ENCODE measurements around the gene KCNQ1. TPM values are rescaled to one million over a fixed set of nuclear protein-coding genes. Genes with fewer than 3 reads are reported as not detected.

KCNQ1 gene
- polyA plus RNA-seq, 1 donor from 2014 or later, result not detected

GRCh38 chr11:2779981-2780849 is 335.4 kb downstream of the KCNQ1 start:
- H4K20me1 ChIP-seq (ENCODE audit: insufficient read depth), result no peaks in the 10 kb centered on the region
- no peak overlapping the region for H3K27ac ChIP-seq (ENCODE audit: low read length)
- H3K9me3 ChIP-seq (ENCODE audit: low read length), result no peaks in the 10 kb centered on the region
- TF ChIP-seq EZH2 (IDR thresholded peaks at IDR 0.05; ENCODE audit: borderline replicate concordance, insufficient read depth, low read length, poor library complexity, severe bottlenecking) (no peak), RAD21 (conservative IDR thresholded peaks at IDR 0.05) (no peak), TAF1 (IDR thresholded peaks at IDR 0.05; ENCODE audit: low read depth) (no peak), MXI1 (conservative IDR thresholded peaks at IDR 0.05; ENCODE audit: poor library complexity, severe bottlenecking) (no peak), POLR2AphosphoS5 (IDR thresholded peaks at IDR 0.05) (no peak), EP300 (conservative IDR thresholded peaks at IDR 0.05; ENCODE audit: poor library complexity, severe bottlenecking) (no peak), SMC3 (conservative IDR thresholded peaks at IDR 0.05; ENCODE audit: poor library complexity) (no peak), REST (IDR thresholded peaks at IDR 0.05; ENCODE audit: borderline replicate concordance) (no peak), CTCF (IDR thresholded peaks at IDR 0.05; ENCODE audit: poor library complexity, severe bottlenecking) (no peak)
- no peaks in the 10 kb centered on the region for H3F3A ChIP-seq (ENCODE audit: insufficient read depth, low read length, poor library complexity, severe bottlenecking)
- H3K4me2 ChIP-seq (ENCODE audit: low read length), result no peak overlapping the region
- H3K27me3 ChIP-seq (ENCODE audit: insufficient read depth, low read depth, low read length), result no peaks in the 10 kb centered on the region
- no peaks in the 10 kb centered on the region for H3K79me2 ChIP-seq (replicated peaks; ENCODE audit: insufficient read depth, low read length)
- no peak overlapping the region for H3K9ac ChIP-seq (ENCODE audit: low read length)
- H2AFZ ChIP-seq (ENCODE audit: low read depth, low read length), result no peak overlapping the region
- H3K4me3 ChIP-seq (ENCODE audit: low read length), result no peak overlapping the region
- no peaks in the 10 kb centered on the region for H3K36me3 ChIP-seq (ENCODE audit: insufficient read depth, low read length)
- H3K9me2 ChIP-seq (ENCODE audit: insufficient read depth, low read length), result no peaks in the 10 kb centered on the region

DNA sequence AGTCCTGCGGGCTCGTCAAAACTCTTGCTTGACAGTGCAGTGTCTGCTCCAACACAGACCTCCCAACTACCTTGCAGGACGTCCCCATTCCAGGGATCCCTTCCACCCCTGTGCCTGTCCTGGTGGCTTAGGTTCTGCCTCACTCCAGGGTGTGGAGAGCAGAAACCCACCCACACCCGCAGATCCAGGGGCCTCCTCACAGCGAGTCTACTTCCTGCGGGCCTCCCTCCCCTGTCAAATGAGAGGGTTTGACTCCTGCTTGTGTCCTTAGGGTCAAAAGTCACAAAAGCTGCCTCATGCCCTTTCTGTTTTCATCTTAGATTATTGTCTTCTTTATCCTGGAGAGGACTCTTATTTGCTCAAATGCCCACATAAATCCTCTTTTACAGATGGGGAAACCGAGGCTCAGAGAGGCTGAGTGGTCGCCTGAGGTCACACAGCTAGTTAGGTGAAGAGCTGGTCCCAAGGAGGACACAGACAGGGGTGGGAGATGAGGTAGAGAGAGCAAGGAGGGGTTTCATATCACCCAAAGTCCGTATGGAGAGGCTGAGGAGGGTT is 336.1 kb downstream of the KCNQ1 start:
- Histone ChIP-seq H3K36me3 (ENCODE audit: insufficient read depth, low read length) (no peaks in the 10 kb centered on the region), H4K20me1 (ENCODE audit: insufficient read depth) (no peaks in the 10 kb centered on the region), H3K79me2 (replicated peaks; ENCODE audit: insufficient read depth, low read length) (no peaks in the 10 kb centered on the region), H3K27me3 (ENCODE audit: insufficient read depth, low read depth, low read length) (no peaks in the 10 kb centered on the region), H3F3A (ENCODE audit: insufficient read depth, low read length, poor library complexity, severe bottlenecking) (no peaks in the 10 kb centered on the region), H3K9me3 (ENCODE audit: low read length) (peaks cover under 1% of the 10 kb centered on the region), H3K9ac (ENCODE audit: low read length) (no peak overlapping the region), H3K4me2 (ENCODE audit: low read length) (no peak overlapping the region), H3K9me2 (ENCODE audit: insufficient read depth, low read length) (no peaks in the 10 kb centered on the region), H3K4me3 (ENCODE audit: low read length) (no peak overlapping the region), H2AFZ (ENCODE audit: low read depth, low read length) (no peak overlapping the region), H3K27ac (ENCODE audit: low read length) (no peak overlapping the region)
- no peak for TF ChIP-seq RAD21 (conservative IDR thresholded peaks at IDR 0.05)
- no peak for TF ChIP-seq SMC3 (conservative IDR thresholded peaks at IDR 0.05; ENCODE audit: poor library complexity)
- TF ChIP-seq MXI1 (conservative IDR thresholded peaks at IDR 0.05; ENCODE audit: poor library complexity, severe bottlenecking), result no peak
- TF ChIP-seq TAF1 (IDR thresholded peaks at IDR 0.05; ENCODE audit: low read depth), result no peak

Measured in neural cell (in vitro differentiated cells).